Mesenchymal stem cell (in vitro differentiated cells and primary cell): Measurements from ENCODE around the gene MARVELD1.
A peak's percentile ranks its signal among the peaks of the same experiment; 100 is the strongest.

Experiments used
- DNase-seq: peaks from one replicate; pipeline ENCODE4 v3.0.0-alpha.2; 2013
- H2AFZ ChIP-seq: one replicate; pipeline ENCODE4 v1.6.1; 2013; ENCODE audit warnings: low read depth, mild to moderate bottlenecking, control low read depth, inconsistent platforms, low read length, moderate library complexity
- H2AK5ac ChIP-seq: 2 replicates; pipeline ENCODE4 v1.6.1; 2013; ENCODE audit warnings: low read length, moderate library complexity, mild to moderate bottlenecking, inconsistent platforms; ENCODE audit not compliant: severe bottlenecking
- H2BK120ac ChIP-seq: one replicate; pipeline ENCODE4 v1.6.1; 2013; ENCODE audit warnings: low read depth, mild to moderate bottlenecking, inconsistent platforms, low read length, moderate library complexity
- H2BK12ac ChIP-seq, 2 experiments: one replicate each; pipeline ENCODE4 v1.6.1; 2013; ENCODE audit warnings: inconsistent platforms in 2 of 2, low read length in 2 of 2, mild to moderate bottlenecking in 2 of 2, moderate library complexity in 2 of 2, control low read depth in 1 of 2
- H2BK15ac ChIP-seq: one replicate; pipeline ENCODE4 v1.6.1; 2013; ENCODE audit warnings: mild to moderate bottlenecking, low read depth, inconsistent platforms; ENCODE audit not compliant: poor library complexity, severe bottlenecking
- H2BK5ac ChIP-seq: 2 replicates; pipeline ENCODE4 v1.6.1; 2013; ENCODE audit warnings: low read depth, mild to moderate bottlenecking, low read length, control low read depth, inconsistent platforms; ENCODE audit not compliant: poor library complexity, severe bottlenecking
- H3K14ac ChIP-seq, 2 experiments: one replicate each; pipeline ENCODE4 v1.6.1; 2013; ENCODE audit warnings: inconsistent platforms in 2 of 2, low read length in 2 of 2, control low read depth in 1 of 2, mild to moderate bottlenecking in 1 of 2, moderate library complexity in 1 of 2
- H3K18ac ChIP-seq, 2 experiments: one replicate each; pipeline ENCODE4 v1.6.1; 2013; ENCODE audit warnings: inconsistent platforms in 2 of 2, low read length in 2 of 2, control low read depth in 1 of 2, low read depth in 1 of 2, mild to moderate bottlenecking in 1 of 2
- H3K23ac ChIP-seq, 2 experiments: one replicate each; pipeline ENCODE4 v1.6.1; 2013; ENCODE audit warnings: inconsistent platforms in 2 of 2, low read length in 2 of 2, mild to moderate bottlenecking in 2 of 2, moderate library complexity in 2 of 2, control low read depth in 1 of 2
- H3K27ac ChIP-seq: 2 replicates; pipeline ENCODE4 v1.5.1; 2013; ENCODE audit warnings: mild to moderate bottlenecking, moderate library complexity, low read length, control low read depth, inconsistent platforms; ENCODE audit not compliant: poor library complexity, severe bottlenecking
- H3K27me3 ChIP-seq, 2 experiments: 2 replicates each; pipeline versions ENCODE4 v1.6.1 to v1.7.0; 2013; ENCODE audit warnings: low read length in 2 of 2, mild to moderate bottlenecking in 2 of 2, moderate library complexity in 2 of 2, control low read depth in 1 of 2, inconsistent platforms in 1 of 2; ENCODE audit not compliant: control insufficient read depth in 1 of 2, insufficient read depth in 1 of 2
- H3K36me3 ChIP-seq, 2 experiments: 2 replicates each; pipeline versions ENCODE4 v1.6.1 to v1.7.0; 2013; ENCODE audit warnings: low read length in 2 of 2, control low read depth in 1 of 2, inconsistent platforms in 1 of 2, low read depth in 1 of 2, mild to moderate bottlenecking in 1 of 2; ENCODE audit not compliant: insufficient read depth in 2 of 2, control insufficient read depth in 1 of 2
- H3K4ac ChIP-seq, 2 experiments: one replicate each; pipeline ENCODE4 v1.6.1; 2013; ENCODE audit warnings: inconsistent platforms in 2 of 2, low read length in 2 of 2, mild to moderate bottlenecking in 2 of 2, moderate library complexity in 2 of 2, control low read depth in 1 of 2, low read depth in 1 of 2
- H3K4me1 ChIP-seq: 2 replicates; pipeline ENCODE4 v1.6.1; 2013; ENCODE audit warnings: low read depth, low read length, control low read depth; ENCODE audit not compliant: control insufficient read depth, insufficient read depth
- H3K4me2 ChIP-seq: 2 replicates; pipeline ENCODE4 v1.6.1; 2013; ENCODE audit warnings: low read length, mild to moderate bottlenecking, inconsistent platforms; ENCODE audit not compliant: poor library complexity, severe bottlenecking
- H3K4me3 ChIP-seq, 2 experiments: 2 replicates each; pipeline versions ENCODE4 v1.5.1 to v1.7.0; 2013; ENCODE audit warnings: low read length in 2 of 2, mild to moderate bottlenecking in 2 of 2, control low read depth in 1 of 2, low read depth in 1 of 2; ENCODE audit not compliant: insufficient read depth in 1 of 2
- H3K79me1 ChIP-seq: replicated peaks from 2 replicates; pipeline ENCODE4 v1.6.1; 2013; ENCODE audit warnings: mild to moderate bottlenecking, control low read depth, low read length, inconsistent platforms; ENCODE audit not compliant: poor library complexity, severe bottlenecking
- H3K9ac ChIP-seq: 2 replicates; pipeline ENCODE4 v1.7.0; 2013; ENCODE audit warnings: mild to moderate bottlenecking, low read length, moderate library complexity
- H3K9me3 ChIP-seq: 2 replicates; pipeline ENCODE4 v1.7.0; 2013; ENCODE audit warnings: mild to moderate bottlenecking, low read length; ENCODE audit not compliant: control insufficient read depth
- H4K8ac ChIP-seq: one replicate; pipeline ENCODE4 v1.6.1; 2013; ENCODE audit warnings: inconsistent platforms, mild to moderate bottlenecking, low read length, moderate library complexity
- H4K91ac ChIP-seq: one replicate; pipeline ENCODE4 v1.6.1; 2013; ENCODE audit warnings: mild to moderate bottlenecking, low read length, inconsistent platforms
- WGBS: methylation state at CpG from one replicate; pipeline ENCODE4 v1.1.7; 2013; ENCODE audit warnings: mixed read lengths; 5-methylcytosine and 5-hydroxymethylcytosine counted together

Gene MARVELD1

GRCh38 chr10:97718659-97719142 is 5.2 kb downstream of the MARVELD1 start:
- Histone ChIP-seq H3K79me1 (peaks cover 28% of the 10 kb centered on the region), H3K9ac (peak overlapping the region; percentile 11), H2BK12ac (no peak overlapping the region)

GRCh38 chr10:97719602-97720001 is 6.1 kb downstream of the MARVELD1 start:
- Histone ChIP-seq H3K4me1 (peaks cover 22% of the 10 kb centered on the region), H3K27me3 (no peaks in the 10 kb centered on the region), H2BK5ac (no peak overlapping the region), H2AFZ (no peak overlapping the region), H3K18ac (no peak overlapping the region), H2BK12ac (no peak overlapping the region), H3K23ac (no peak overlapping the region), H3K36me3 (peaks cover 32 to 40% of the 10 kb centered on the region in 2 experiments), H3K4me3 (no peak overlapping the region), H2BK15ac (no peak overlapping the region), H3K9me3 (no peaks in the 10 kb centered on the region), H2AK5ac (no peak overlapping the region), H3K79me1 (peaks cover 28% of the 10 kb centered on the region), H3K14ac (no peak overlapping the region), H4K91ac (no peak overlapping the region), H3K9ac (no peak overlapping the region), H4K8ac (no peak overlapping the region), H2BK120ac (no peak overlapping the region), H3K4me2 (no peak overlapping the region), H3K4ac (no peak overlapping the region), H3K27ac (no peak overlapping the region)
- 95% methylated on average over 2 of the region's 2 CpGs for WGBS
- DNase-seq, result no peak

More at GRCh38 chr10:97718659-97719142, 5.2 kb downstream of the MARVELD1 start:
- no peak overlapping the region for H2BK5ac ChIP-seq
- H2AK5ac ChIP-seq, result no peak overlapping the region
- no peak overlapping the region for H4K91ac ChIP-seq
- H3K4me2 ChIP-seq, result no peak overlapping the region
- H3K27ac ChIP-seq, result no peak overlapping the region
- H3K18ac ChIP-seq, result no peak overlapping the region
- H4K8ac ChIP-seq, result no peak overlapping the region
- H3K23ac ChIP-seq, result no peak overlapping the region
- no peak overlapping the region for H3K14ac ChIP-seq
- no peak overlapping the region for H2AFZ ChIP-seq
- peaks cover 22% of the 10 kb centered on the region for H3K4me1 ChIP-seq
- H2BK15ac ChIP-seq, result no peak overlapping the region
- no peak for DNase-seq
- H3K4ac ChIP-seq, result no peak overlapping the region
- H3K27me3 ChIP-seq, result no peaks in the 10 kb centered on the region
- 87% methylated on average over 8 of the region's 8 CpGs for WGBS
- peaks cover 32 to 40% of the 10 kb centered on the region in 2 experiments for H3K36me3 ChIP-seq
- no peaks in the 10 kb centered on the region for H3K9me3 ChIP-seq
- H3K4me3 ChIP-seq, result no peak overlapping the region
- H2BK120ac ChIP-seq, result no peak overlapping the region

- WGBS, result 95% methylated on average over 9 of the region's 12 CpGs
- Histone ChIP-seq H4K91ac (no peak overlapping the region), H3K9me3 (no peaks in the 10 kb centered on the region), H3K14ac (no peak overlapping the region), H4K8ac (no peak overlapping the region), H3K4me2 (no peak overlapping the region), H3K4ac (no peak overlapping the region), H3K4me1 (peaks cover 8% of the 10 kb centered on the region), H3K18ac (no peak overlapping the region), H3K9ac (no peak overlapping the region), H2BK15ac (no peak overlapping the region), H3K23ac (no peak overlapping the region), H2BK12ac (no peak overlapping the region), H2BK120ac (no peak overlapping the region), H3K27me3 (no peaks in the 10 kb centered on the region), H2AK5ac (no peak overlapping the region), H3K4me3 (no peak overlapping the region), H2AFZ (no peak overlapping the region), H3K36me3 (peaks cover 27 to 29% of the 10 kb centered on the region in 2 experiments), H3K79me1 (peaks cover 22% of the 10 kb centered on the region), H2BK5ac (no peak overlapping the region), H3K27ac (no peak overlapping the region)
- DNase-seq, result no peak
Measured at GRCh38 chr10:97721871-97722780, 8.6 kb downstream of the MARVELD1 start.

GRCh38 chr10:97723001-97723400 is 9.5 kb downstream of the MARVELD1 start:
- DNase-seq, result no peak

More at GRCh38 chr10:97723001-97723400, 9.5 kb downstream of the MARVELD1 start:
- H2AFZ ChIP-seq, result no peak overlapping the region
- no peak overlapping the region for H3K9ac ChIP-seq
- no peak overlapping the region for H3K4me2 ChIP-seq
- H3K4me1 ChIP-seq, result peaks cover 3% of the 10 kb centered on the region
- no peak overlapping the region for H2BK120ac ChIP-seq
- no peak overlapping the region for H3K4ac ChIP-seq
- WGBS, result 79% methylated on average over 3 of the region's 3 CpGs
- H2AK5ac ChIP-seq, result no peak overlapping the region
- H3K18ac ChIP-seq, result no peak overlapping the region
- peaks cover 18 to 22% of the 10 kb centered on the region in 2 experiments for H3K36me3 ChIP-seq
- H2BK12ac ChIP-seq, result no peak overlapping the region
- H3K9me3 ChIP-seq, result no peaks in the 10 kb centered on the region
- H3K27me3 ChIP-seq, result no peaks in the 10 kb centered on the region
- no peak overlapping the region for H3K23ac ChIP-seq
- no peak overlapping the region for H3K4me3 ChIP-seq
- no peak overlapping the region for H4K8ac ChIP-seq
- no peak overlapping the region for H2BK5ac ChIP-seq
- H4K91ac ChIP-seq, result no peak overlapping the region
- H3K27ac ChIP-seq, result no peak overlapping the region
- H2BK15ac ChIP-seq, result no peak overlapping the region
- H3K79me1 ChIP-seq, result peaks cover 13% of the 10 kb centered on the region
- no peak overlapping the region for H3K14ac ChIP-seq
